Hematopoietic multipotent progenitor cell treated with erythropoietin and hydrocortisone succinate and interleukin-3 and kit ligand, for 4 days (in vitro differentiated cells): ENCODE results near the gene TSPAN14.

ENCODE experiments used
- DNase-seq: peaks from one replicate; pipeline ENCODE4 v3.0.0-alpha.2; 2015

The TSPAN14 gene

GRCh38 chr10:80421707-80422536 lies 32.2 kb upstream of the TSPAN14 start:
- peak; percentile 51 for DNase-seq

DNA sequence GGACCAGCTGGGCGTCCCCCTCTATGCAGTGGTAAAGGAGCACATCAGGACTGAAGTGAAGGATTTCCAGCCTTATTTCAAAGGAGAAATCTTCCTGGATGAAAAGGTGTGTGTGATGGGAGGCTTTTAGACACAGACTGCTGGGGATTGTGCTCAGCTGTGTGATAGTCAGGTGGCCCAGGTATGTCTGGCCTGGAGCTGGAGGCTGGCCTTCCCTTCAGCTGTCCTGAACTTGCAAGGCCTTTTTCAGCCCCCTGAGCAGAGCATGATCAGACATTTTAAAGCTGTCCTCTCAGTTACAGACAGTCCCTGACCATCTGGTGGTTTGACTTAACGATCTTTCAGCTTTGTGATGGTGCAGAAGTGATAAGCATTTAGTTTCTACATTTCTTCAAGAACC lies 28.2 kb upstream of the TSPAN14 start:
- DNase-seq, result no peak

DNA sequence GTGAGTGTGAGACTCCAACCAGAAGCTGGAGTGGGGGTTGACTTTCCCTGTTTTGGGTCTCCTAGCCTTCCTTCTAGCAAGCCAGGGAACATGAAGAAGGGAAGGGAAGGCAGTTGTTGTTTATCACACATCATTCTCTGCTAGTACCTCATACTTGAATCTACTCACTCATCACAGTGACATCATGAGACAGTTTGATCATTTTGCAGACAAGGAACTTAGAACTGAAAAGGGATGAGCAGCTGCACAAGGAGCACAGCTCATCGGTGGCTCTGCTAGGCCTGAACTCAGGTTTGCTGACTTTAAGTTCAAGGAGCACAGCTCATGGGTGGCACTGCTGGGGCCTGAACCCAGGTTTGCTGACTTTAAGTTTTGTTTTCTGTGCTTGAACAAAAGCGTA lies 26.6 kb upstream of the TSPAN14 start:
- DNase-seq, result no peak

DNA sequence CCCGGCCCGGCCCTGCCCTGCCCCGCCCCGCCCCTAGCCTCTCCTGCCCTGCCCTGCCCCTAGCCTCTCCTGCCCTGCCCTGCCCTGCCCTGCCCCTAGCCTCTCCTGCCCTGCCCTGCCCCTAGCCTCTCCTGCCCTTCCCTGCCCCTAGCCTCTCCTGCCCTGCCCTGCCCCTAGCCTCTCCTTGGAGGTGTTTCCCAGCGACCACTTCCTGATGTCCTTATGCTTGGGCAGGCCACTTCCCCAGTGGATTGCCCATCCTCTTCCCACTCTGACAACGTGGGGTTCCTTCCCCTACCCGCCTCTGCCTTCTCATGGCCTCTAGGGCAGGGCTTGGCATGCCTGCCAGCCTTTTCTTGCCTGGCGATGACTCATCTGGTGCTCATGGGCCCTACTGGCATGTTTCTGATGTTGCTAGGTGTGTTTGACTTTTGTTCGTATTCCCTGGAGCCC lies 24.6 kb upstream of the TSPAN14 start:
- no peak for DNase-seq

DNA sequence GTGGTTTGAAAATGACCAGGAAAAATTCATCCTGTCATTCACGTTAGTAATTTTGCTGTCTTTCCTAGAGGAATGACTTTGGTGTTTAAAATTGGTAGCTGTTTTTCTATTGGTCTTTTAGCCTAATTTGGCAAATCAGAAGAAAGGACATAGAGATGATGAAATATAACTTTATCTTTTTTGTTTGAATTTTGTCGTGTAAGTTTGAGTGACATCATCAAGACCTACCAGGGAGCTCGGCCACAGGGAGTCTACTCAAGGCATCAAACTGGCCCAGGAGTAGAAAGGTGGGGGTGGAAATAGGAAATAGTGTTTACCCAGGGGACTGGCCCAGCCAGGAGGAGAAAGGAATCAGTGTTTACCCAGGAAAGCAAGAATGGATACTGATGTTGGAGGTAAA lies 21.0 kb upstream of the TSPAN14 start:
- DNase-seq, result no peak

DNA sequence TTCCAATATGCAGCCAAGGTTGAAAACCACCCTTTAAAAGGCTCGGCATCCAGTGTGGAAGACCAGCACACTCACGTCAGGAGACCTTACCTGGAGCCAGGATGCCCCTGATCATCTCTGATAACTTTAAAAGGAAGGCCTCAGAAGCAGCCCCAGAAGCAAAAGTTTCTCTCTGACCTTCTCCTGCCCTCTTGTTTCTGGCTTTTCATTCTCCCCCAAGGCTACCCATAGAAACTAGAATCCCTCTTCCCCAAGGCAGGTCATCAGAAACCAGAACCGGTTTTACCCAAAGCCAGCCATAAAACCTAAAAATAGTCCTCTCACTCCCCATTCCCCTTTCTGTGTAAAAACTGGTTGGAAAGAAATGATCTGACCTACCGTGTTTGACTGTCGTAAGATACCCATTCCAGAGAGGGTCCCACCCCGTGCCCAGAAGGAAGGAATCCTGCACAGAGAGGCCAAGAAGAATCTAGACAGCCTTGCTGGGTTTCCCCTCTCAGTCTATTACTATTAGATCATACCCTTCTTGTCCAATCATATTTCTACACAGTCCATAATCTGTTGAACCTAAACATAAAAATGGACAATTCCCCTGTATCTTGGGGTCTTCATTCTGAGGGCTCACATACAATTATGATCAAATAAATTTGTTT lies 17.5 kb upstream of the TSPAN14 start:
- no peak for DNase-seq

DNA sequence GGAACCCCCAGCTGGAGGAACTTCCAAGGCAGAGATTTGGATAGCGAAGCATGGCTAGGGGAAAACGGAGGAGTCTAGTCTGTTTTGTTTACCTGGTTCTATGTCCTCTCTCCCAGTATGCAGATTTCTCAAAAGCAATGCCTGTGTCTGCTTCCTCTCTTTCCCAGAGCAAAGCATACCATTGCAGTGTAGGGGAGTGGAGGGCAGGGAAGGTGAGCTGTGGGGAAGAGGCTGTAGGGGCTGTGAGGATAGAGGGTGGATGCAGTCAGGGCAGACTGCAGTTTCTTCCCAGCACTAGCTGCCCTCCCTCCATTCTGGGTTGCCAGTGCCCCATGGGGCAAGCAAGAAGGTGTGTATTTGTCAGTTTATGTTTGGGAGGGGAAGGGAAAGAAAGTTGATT lies 16.9 kb upstream of the TSPAN14 start:
- DNase-seq, result no peak

- no peak for DNase-seq
These were observed 12.3 kb upstream of the TSPAN14 start for GRCh38 chr10:80441831-80442230.

DNA sequence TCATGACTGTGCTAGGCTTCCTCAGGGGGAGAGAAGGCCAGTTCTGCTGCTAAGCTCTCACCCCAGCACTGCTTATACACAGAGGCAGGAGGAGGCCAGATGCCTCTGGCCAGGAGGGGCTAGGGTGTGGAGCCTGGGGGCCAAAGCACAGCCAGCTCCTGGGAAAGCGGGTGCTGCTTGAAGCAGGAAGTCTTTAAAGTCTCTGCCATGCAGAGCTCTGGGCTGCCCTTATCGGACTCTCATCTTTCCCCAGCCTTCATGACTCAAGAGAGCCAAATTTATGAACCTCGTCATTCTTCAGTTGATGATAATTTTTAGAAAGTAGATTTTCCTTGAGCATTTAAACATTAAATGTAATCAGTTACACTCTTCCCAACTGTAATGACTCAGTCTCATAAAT lies 11.2 kb upstream of the TSPAN14 start:
- peak; percentile 67 for DNase-seq

GRCh38 chr10:80443531-80443974 lies 10.6 kb upstream of the TSPAN14 start:
- peak; percentile 92 for DNase-seq

- no peak for DNase-seq
These were observed 10.0 kb upstream of the TSPAN14 start for GRCh38 chr10:80444124-80444523.

- peak; percentile 88 for DNase-seq
These were observed 9.3 kb upstream of the TSPAN14 start for GRCh38 chr10:80444646-80445319.

DNA sequence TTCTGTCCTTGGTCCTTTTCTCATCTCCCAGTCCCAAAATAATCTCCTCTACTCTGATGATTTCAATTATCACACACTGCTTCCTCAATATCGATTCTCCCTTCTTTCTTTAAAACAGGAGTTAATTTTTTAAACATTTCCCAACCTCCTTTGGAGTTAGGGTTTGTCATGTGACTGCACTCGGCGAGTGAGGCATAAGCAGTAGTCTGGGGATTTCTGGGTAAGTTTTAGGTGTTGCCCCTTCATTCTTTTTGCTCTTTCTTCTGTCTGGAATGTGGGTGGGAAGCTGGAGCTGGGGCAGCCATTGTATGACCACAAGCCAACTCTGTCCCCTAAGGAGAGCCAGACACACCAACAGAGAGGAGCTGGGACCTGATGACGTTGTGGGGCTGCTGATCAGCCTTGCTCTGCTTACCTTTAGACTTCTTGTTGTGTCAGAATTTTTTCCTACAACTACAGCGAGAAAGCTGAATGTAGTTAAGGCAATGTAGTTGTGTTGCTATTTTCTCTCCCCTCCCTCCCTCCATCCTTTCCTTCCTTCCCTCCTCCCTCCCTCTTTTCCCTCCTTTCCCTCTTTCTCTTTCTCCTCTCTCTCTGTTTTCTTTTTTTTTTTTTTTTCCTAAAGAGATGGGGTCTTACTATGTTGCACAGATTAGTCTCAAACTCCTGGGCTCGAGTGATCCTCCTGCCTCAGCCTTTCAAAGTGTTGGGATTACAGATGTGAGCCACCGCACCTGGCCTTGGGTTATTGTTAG lies 6.5 kb upstream of the TSPAN14 start:
- no peak for DNase-seq

DNA sequence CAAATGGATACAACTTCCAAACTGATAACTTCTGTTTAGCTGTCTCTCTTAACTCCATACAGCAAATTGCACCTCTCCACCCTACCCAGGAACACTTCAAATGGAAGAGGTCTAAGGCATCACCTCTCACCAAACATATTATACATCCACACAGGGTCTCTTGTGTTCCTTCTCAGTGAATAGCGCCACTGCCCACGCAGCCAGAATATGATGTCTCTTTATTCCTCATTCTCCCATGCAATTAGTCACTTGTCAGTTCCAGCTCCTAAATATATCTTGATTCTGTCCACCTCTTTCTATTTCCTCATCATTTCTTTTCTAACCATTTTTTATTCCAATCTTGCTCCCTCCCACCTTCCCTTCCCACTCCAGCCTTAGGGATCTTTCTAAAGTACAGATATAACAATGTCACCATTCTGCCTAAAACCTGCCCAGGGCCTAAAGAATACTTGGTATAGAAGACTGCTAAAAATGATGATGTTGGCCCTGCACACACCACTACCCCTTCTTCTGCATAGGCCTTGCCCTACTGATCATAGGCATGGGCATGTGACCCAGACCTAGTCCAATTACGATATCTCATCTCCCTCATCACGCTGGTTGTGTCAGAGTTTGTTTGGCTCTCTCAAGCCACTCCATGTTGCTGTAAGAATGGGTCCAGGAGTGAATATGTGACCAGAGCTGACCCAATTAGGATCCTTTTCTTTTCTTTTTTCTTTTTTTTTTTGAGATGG lies 5.7 kb upstream of the TSPAN14 start:
- no peak for DNase-seq

DNA sequence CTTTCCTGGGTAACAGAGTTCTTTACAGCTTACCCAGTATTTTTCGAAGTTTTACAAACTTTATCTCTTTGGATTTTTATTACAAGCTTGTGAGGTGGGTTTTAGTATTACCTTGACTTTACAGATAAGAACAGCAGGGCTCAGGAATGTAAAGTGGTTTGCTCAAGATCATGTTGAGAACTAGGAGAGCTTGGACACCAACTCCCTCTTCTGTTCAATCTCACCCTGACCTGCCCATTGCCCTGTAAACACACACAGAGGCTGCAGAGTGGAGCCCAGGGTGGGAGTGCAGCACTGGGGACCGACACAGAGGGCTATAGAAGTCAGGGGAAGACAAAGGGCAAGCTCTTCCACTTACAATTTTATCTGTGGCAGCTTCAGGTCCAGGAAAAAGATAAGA lies 4.6 kb upstream of the TSPAN14 start:
- no peak for DNase-seq

GRCh38 chr10:80451132-80451531 lies 3.0 kb upstream of the TSPAN14 start:
- no peak for DNase-seq

DNA sequence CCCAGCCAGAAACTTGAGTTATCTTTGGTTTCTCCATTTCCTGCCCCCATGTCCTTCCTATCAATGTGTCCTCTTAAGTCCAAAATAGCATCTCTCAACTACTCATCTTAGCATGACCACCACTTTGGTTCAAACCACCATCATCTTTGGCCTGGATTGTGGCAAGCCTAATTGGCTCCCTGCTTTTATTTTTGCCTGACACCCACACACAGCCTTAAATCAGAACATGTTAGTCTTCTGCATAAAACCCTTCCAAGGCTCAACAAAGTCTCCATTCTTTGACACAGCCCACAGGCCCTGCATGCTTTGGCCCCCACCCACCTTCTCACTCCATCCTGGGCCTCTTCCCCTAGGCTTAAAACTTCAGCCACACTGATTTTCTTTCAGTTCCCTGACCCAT lies 2.0 kb upstream of the TSPAN14 start:
- DNase-seq, result no peak

GRCh38 chr10:80452640-80453039 lies 1.5 kb upstream of the TSPAN14 start:
- no peak for DNase-seq

GRCh38 chr10:80453056-80453841 lies 861 bp upstream of the TSPAN14 start:
- DNase-seq, result peak; percentile 19

DNA sequence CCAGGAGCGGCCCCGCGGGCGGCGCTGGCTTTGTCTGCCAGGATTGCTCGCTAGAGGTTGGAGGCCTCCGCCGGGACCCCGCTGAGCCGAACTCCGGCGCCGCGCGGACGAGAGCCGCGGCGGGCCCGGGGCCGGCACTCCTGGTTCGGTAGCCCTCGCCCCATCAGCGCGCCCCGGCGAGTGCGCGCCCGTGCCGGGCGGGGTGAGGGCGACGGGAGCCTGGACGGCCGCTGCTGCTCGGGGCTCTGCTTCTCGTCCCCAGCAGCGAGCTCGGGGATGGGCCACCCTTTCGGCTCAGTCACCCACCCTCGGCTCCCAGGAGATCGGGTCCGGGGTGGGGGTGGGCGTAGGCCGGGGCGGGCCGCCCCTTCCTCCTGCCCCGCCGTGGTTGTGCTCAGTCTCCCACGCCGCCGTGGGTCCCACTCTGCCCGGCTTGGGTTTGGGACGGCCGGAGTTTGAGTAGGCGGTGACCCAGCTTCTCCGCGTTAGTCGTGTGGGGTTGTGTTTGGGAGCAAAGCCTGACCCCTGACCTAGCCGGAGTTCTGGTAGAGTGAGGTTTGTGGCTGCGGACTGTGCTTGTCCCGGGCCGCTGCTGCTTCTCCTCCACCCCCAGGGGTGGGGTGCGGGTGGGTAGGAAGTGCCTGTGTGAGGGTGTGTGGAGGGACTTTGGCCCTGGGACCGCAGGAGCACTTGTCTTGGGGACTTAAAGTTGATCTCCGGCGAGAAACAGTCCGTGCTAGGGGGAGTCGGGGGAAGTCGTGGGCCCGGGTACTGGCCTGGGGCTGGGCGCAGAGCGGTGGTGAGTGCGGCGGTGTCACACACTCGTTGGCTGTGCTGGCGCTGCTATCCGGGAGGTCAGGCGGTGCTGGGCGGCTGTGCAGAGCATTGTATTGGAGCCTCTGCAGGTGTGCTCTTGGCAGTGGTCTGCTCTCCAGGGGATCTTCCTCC lies 677 bp downstream of the TSPAN14 start:
- peak; percentile 65 for DNase-seq
